ENCODE data around the gene MPG.

DNA sequence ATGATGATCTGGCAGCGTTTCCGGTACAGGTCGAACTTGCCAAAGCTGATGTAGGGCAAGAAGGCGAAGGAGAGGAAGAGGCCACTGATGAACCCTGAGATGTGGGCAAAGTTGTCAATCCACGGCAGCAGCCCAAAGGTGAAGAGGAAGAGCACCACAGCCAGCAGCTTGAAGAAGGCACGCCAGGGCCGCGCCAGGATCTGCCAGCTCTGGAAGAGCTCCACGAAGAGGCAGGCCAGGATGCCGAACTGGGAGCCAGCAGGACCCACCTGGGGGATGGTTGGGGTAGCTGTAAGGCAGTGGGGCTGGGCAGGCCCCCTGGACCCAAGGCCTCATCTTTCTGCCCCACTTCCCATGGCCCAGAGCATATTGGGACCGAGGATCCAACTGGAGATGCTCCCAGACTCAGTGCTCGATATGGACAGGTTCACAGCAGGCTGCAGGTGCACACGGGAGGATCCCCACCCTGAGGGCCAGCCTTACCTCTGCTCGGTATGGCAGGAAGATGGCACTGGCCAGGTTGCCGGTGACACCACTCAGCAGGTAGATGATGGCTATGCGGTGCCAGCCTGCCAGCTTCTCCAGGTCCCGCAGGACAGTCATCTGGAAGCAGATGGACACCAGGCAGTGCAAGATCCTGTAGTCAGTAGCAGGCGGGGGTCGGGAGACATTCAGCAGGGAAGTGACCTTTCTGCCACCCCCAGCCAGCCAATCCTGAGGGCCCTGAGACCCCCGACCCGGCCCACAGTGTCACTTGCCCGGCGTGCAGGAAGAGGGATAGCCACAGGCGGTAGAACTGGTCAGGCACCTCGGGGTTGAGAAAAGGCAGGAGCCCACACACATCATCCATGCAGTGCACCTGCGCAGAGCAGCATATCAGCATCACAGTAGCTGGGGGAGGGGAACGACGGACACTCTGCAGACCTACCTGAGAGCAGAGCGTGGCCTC lies 19.3 kb upstream of the MPG start:
- no peak for TF ChIP-seq EZH2phosphoT487 (conservative IDR thresholded peaks at IDR 0.05; ENCODE audit: low read length)
- TF ChIP-seq, protein P1, sequence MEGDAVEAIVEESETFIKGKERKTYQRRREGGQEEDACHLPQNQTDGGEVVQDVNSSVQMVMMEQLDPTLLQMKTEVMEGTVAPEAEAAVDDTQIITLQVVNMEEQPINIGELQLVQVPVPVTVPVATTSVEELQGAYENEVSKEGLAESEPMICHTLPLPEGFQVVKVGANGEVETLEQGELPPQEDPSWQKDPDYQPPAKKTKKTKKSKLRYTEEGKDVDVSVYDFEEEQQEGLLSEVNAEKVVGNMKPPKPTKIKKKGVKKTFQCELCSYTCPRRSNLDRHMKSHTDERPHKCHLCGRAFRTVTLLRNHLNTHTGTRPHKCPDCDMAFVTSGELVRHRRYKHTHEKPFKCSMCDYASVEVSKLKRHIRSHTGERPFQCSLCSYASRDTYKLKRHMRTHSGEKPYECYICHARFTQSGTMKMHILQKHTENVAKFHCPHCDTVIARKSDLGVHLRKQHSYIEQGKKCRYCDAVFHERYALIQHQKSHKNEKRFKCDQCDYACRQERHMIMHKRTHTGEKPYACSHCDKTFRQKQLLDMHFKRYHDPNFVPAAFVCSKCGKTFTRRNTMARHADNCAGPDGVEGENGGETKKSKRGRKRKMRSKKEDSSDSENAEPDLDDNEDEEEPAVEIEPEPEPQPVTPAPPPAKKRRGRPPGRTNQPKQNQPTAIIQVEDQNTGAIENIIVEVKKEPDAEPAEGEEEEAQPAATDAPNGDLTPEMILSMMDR (IDR thresholded peaks at IDR 0.05; ENCODE audit: insufficient read depth, low read length, poor library complexity, severe bottlenecking), result no peak
